AG04450 (cell line): ENCODE data around the gene CA14. TPM values are rescaled to one million over a fixed set of nuclear protein-coding genes. Genes with fewer than 3 reads are reported as not detected.

ENCODE experiments used
- CTCF ChIA-PET: fragments of 300-600, 350-600 bp; formaldehyde crosslinking; extraction: SDS; loops from one replicate; lab custom pipeline; 2022; ENCODE audit warnings: antibody characterized with exemption, inconsistent platforms; lab: Charles Lee
- POLR2A ChIA-PET: fragments of 350-600 bp; formaldehyde crosslinking; extraction: SDS; loops from one replicate; lab custom pipeline; 2021; ENCODE audit warnings: antibody characterized with exemption, inconsistent platforms; lab: Yijun Ruan, JAX
- DNase-seq: peaks from one replicate; pipeline ENCODE4 v3.0.0-alpha.2; 2011; ENCODE audit warnings: low read depth, low spot score
- H3K27ac ChIP-seq: one replicate; pipeline ENCODE4 v1.5.1; 2012; ENCODE audit warnings: low read depth, low read length, control low read depth
- H3K27me3 ChIP-seq: one replicate; pipeline ENCODE4 v1.6.0; 2012; ENCODE audit warnings: low read length; ENCODE audit not compliant: control insufficient read depth, insufficient read depth
- H3K4me3 ChIP-seq: 2 replicates; pipeline ENCODE4 v1.5.1; 2011; ENCODE audit warnings: mild to moderate bottlenecking, low read depth, low read length, control low read depth
- H3K9me3 ChIP-seq: 2 replicates; pipeline ENCODE4 v1.5.1; 2012; ENCODE audit warnings: low read length; ENCODE audit not compliant: control insufficient read depth, insufficient read depth
- CTCF ChIP-seq: IDR thresholded peaks from 2 replicates; pipeline ENCODE4 v1.5.1; 2011; ENCODE audit warnings: low read depth, low read length, control low read depth, inconsistent platforms
- polyA plus RNA-seq: library from polyadenylated mRNA; depleted of rRNA; stranded (reverse); fragments of >200 nt; gene quantifications from 2 replicates; pipeline ENCODE4 v1.2.3, GENCODE V29; 2011

CA14 gene
- polyA plus RNA-seq, 1 experiment, result 0.09 TPM

- CTCF ChIA-PET, result interaction anchor here (0.6 to 1.1 kb wide), 3 partner anchors 19 to 47 kb away, joined by 3 read pairs; partner anchors contain the start of gene C1orf54
Measured at GRCh38 chr1:150234309-150234565, 23.3 kb upstream of the CA14 start.

GRCh38 chr1:150234566-150235293 lies 22.8 kb upstream of the CA14 start:
- POLR2A ChIA-PET, result interaction anchor here (0.8 to 1.0 kb wide), 2 partner anchors 23 to 162 kb away, joined by 3 to 4 read pairs; no protein-coding TSS in a partner anchor
- H3K4me3 ChIP-seq, result peak overlapping the region; percentile 90
- no peak for TF ChIP-seq CTCF
- CTCF ChIA-PET, result interaction anchor here (0.6 to 0.7 kb wide), 2 partner anchors 20 to 48 kb away, joined by 3 read pairs; no protein-coding TSS in a partner anchor
- H3K9me3 ChIP-seq, result no peaks in the 10 kb centered on the region; the same call in 1 of the 2 replicates
- DNase-seq, result no peak
- H3K27ac ChIP-seq, result peak overlapping the region; percentile 75
- H3K27me3 ChIP-seq, result no peaks in the 10 kb centered on the region

More at GRCh38 chr1:150234309-150234565, 23.3 kb upstream of the CA14 start:
- DNase-seq, result no peak
- TF ChIP-seq CTCF, result no peak
- POLR2A ChIA-PET, result interaction anchor here (0.7 to 1.0 kb wide), 2 partner anchors 161 to 421 kb away, joined by 3 to 4 read pairs; no protein-coding TSS in a partner anchor
- H3K27me3 ChIP-seq, result no peaks in the 10 kb centered on the region
- H3K9me3 ChIP-seq, result no peaks in the 10 kb centered on the region; the same call in 1 of the 2 replicates
- peak overlapping the region; percentile 75 for H3K27ac ChIP-seq
- peak overlapping the region; percentile 90 for H3K4me3 ChIP-seq

GRCh38 chr1:150235294-150235851 lies 22.2 kb upstream of the CA14 start:
- Histone ChIP-seq H3K27ac (peak overlapping the region; percentile 61), H3K27me3 (no peaks in the 10 kb centered on the region), H3K4me3 (peak overlapping the region; percentile 90), H3K9me3 (no peaks in the 10 kb centered on the region; the same call in 1 of the 2 replicates)
- POLR2A ChIA-PET, result interaction anchor here (0.8 kb wide), 1 partner anchor 23 kb away, joined by 3 read pairs; no protein-coding TSS in a partner anchor
- CTCF ChIA-PET, result interaction anchor here (0.8 kb wide), 1 partner anchor 13 kb away, joined by 3 read pairs; no protein-coding TSS in a partner anchor
- no peak for DNase-seq
- TF ChIP-seq CTCF, result no peak

GRCh38 chr1:150235852-150236613 lies 21.5 kb upstream of the CA14 start, which contains the start of gene ANP32E:
ANP32E (minus strand) TSS chr1:150236112; CDS start chr1:150235786, 326 bp downstream.
- DNase-seq, result peak; percentile 99

More at GRCh38 chr1:150235852-150236613, 21.5 kb upstream of the CA14 start, which contains the start of gene ANP32E:
- ChIA-PET CTCF (interaction anchor here (0.8 to 1.6 kb wide), 3 partner anchors 13 to 163 kb away, joined by 3 to 5 read pairs (median 3); no protein-coding TSS in a partner anchor), POLR2A (interaction anchor here (0.8 kb wide), 1 partner anchor 22 kb away, joined by 3 read pairs; no protein-coding TSS in a partner anchor)
- Histone ChIP-seq H3K27ac (peak within 1 kb of the TSS; percentile 78), H3K9me3 (no peaks in the 10 kb centered on the region; the same call in 1 of the 2 replicates), H3K27me3 (no peaks in the 10 kb centered on the region), H3K4me3 (peak within 1 kb of the TSS; percentile 90)
- no peak for TF ChIP-seq CTCF
